Hepatocyte (in vitro differentiated cells): ENCODE results near the gene PXMP4.

Source experiments
- EZH2 ChIP-seq: fragments of 200-600 bp; sonication (generic); IDR thresholded peaks from 2 replicates; pipeline ENCODE4 v1.6.1; 2016; ENCODE audit warnings: antibody characterized with exemption, mild to moderate bottlenecking, borderline replicate concordance
- TF ChIP-seq, protein P1 (sequence below): fragments of 200-600 bp; sonication (generic); IDR thresholded peaks from 2 replicates; pipeline ENCODE4 v1.5.1; 2016; ENCODE audit warnings: antibody characterized with exemption, mild to moderate bottlenecking; ENCODE audit not compliant: poor library complexity

- TF ChIP-seq, protein P1, sequence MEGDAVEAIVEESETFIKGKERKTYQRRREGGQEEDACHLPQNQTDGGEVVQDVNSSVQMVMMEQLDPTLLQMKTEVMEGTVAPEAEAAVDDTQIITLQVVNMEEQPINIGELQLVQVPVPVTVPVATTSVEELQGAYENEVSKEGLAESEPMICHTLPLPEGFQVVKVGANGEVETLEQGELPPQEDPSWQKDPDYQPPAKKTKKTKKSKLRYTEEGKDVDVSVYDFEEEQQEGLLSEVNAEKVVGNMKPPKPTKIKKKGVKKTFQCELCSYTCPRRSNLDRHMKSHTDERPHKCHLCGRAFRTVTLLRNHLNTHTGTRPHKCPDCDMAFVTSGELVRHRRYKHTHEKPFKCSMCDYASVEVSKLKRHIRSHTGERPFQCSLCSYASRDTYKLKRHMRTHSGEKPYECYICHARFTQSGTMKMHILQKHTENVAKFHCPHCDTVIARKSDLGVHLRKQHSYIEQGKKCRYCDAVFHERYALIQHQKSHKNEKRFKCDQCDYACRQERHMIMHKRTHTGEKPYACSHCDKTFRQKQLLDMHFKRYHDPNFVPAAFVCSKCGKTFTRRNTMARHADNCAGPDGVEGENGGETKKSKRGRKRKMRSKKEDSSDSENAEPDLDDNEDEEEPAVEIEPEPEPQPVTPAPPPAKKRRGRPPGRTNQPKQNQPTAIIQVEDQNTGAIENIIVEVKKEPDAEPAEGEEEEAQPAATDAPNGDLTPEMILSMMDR = no peak
- TF ChIP-seq EZH2 = no peak
These were observed 38.3 kb downstream of the PXMP4 start for GRCh38 chr20:33681728-33682353.
